Neural progenitor cell (in vitro differentiated cells): Measurements from ENCODE around the gene UBFD1.

ENCODE experiments used
- CTCF ChIP-seq: fragments of 200-600 bp; sonication (generic); IDR thresholded peaks from 2 replicates; pipeline ENCODE4 v1.5.1; 2017; ENCODE audit warnings: antibody characterized with exemption, mild to moderate bottlenecking
- EZH2 ChIP-seq: fragments of 200-600 bp; sonication (generic); IDR thresholded peaks from 2 replicates; pipeline ENCODE4 v1.6.1; 2017; ENCODE audit warnings: antibody characterized with exemption, mild to moderate bottlenecking, moderate library complexity
- EZH2phosphoT487 ChIP-seq: fragments of 200-600 bp; sonication (generic); IDR thresholded peaks from 2 replicates; pipeline ENCODE4 v1.6.1; 2017; ENCODE audit warnings: antibody characterized with exemption

GRCh38 chr16:23524886-23525285 lies 32.6 kb upstream of the UBFD1 start:
- no peak for TF ChIP-seq CTCF
- no peak for TF ChIP-seq EZH2
- no peak for TF ChIP-seq EZH2phosphoT487
